DOHH2 (cell line): ENCODE measurements around the gene TPRG1L.

Source experiments
- H3F3A ChIP-seq: fragments of 200-600 bp; sonication (generic), shearing (Covaris generic); 2 replicates; pipeline ENCODE4 v1.6.0; 2016; ENCODE audit warnings: antibody characterized with exemption, mild to moderate bottlenecking; ENCODE audit not compliant: control insufficient read depth, insufficient read depth
- H3K27ac ChIP-seq: fragments of 200-600 bp; sonication (generic); 2 replicates; pipeline ENCODE4 v1.5.1; 2014; ENCODE audit warnings: low read depth, mild to moderate bottlenecking, low read length, moderate library complexity
- H3K27me3 ChIP-seq: fragments of 200-600 bp; sonication (generic); 2 replicates; pipeline ENCODE4 v1.6.1; 2014; ENCODE audit warnings: mild to moderate bottlenecking, low read length, mixed read lengths; ENCODE audit not compliant: control insufficient read depth
- H3K36me3 ChIP-seq: fragments of 200-600 bp; sonication (generic); 2 replicates; pipeline ENCODE4 v1.6.1; 2014; ENCODE audit warnings: mild to moderate bottlenecking, low read length, moderate library complexity, mixed read lengths; ENCODE audit not compliant: control insufficient read depth
- H3K4me1 ChIP-seq: fragments of 200-600 bp; sonication (generic); 2 replicates; pipeline ENCODE4 v1.6.1; 2014; ENCODE audit warnings: mild to moderate bottlenecking, low read length, mixed read lengths; ENCODE audit not compliant: control insufficient read depth
- H3K4me2 ChIP-seq: fragments of 200-600 bp; sonication (generic); 2 replicates; pipeline ENCODE4 v1.6.0; 2014; ENCODE audit warnings: mild to moderate bottlenecking, low read length, moderate library complexity
- H3K4me3 ChIP-seq: fragments of 200-600 bp; sonication (generic); 2 replicates; pipeline ENCODE4 v1.5.1; 2014; ENCODE audit warnings: mild to moderate bottlenecking, low read length, mixed read lengths
- H3K79me2 ChIP-seq: fragments of 200-600 bp; sonication (generic); 2 replicates; pipeline ENCODE4 v1.6.1; 2014; ENCODE audit warnings: mild to moderate bottlenecking, low read length, mixed read lengths; ENCODE audit not compliant: control insufficient read depth
- H3K9me2 ChIP-seq: fragments of 200-600 bp; sonication (generic); replicated peaks from 2 replicates; pipeline ENCODE4 v1.6.1; 2014; ENCODE audit warnings: mild to moderate bottlenecking, low read length, mixed read lengths; ENCODE audit not compliant: control insufficient read depth
- H3K9me3 ChIP-seq: fragments of 200-600 bp; sonication (generic); 2 replicates; pipeline ENCODE4 v1.6.1; 2014; ENCODE audit warnings: antibody characterized with exemption, low read length, mixed read lengths; ENCODE audit not compliant: control insufficient read depth, insufficient read depth
- H4K20me1 ChIP-seq: fragments of 200-600 bp; sonication (generic); 2 replicates; pipeline ENCODE4 v1.6.0; 2014; ENCODE audit warnings: low read depth, mild to moderate bottlenecking, antibody characterized with exemption, low read length, moderate library complexity; ENCODE audit not compliant: control insufficient read depth, insufficient read depth
- CTCF ChIP-seq: fragments of 200-600 bp; sonication (generic); IDR thresholded peaks from one replicate; pipeline ENCODE4 v1.5.1; 2014; ENCODE audit warnings: antibody characterized with exemption, mild to moderate bottlenecking, low read depth, low read length; ENCODE audit not compliant: poor library complexity, severe bottlenecking
- EZH2phosphoT487 ChIP-seq: fragments of 200-600 bp; sonication (generic); IDR thresholded peaks from 2 replicates; pipeline ENCODE4 v1.6.1; 2017; ENCODE audit warnings: borderline replicate concordance, mild to moderate bottlenecking, antibody characterized with exemption, low read length, moderate library complexity, mixed read lengths

The TPRG1L gene

GRCh38 chr1:3639397-3639911, 14.6 kb downstream of the TPRG1L start:
- H3K79me2 ChIP-seq = no peaks in the 10 kb centered on the region
- no peaks in the 10 kb centered on the region for H3K9me2 ChIP-seq
- H3K27ac ChIP-seq = no peak overlapping the region
- H3K4me1 ChIP-seq = no peaks in the 10 kb centered on the region
- H3K27me3 ChIP-seq = no peaks in the 10 kb centered on the region
- no peak overlapping the region for H3K4me3 ChIP-seq
- TF ChIP-seq EZH2phosphoT487 (no peak), CTCF (no peak)
- no peak overlapping the region for H3K4me2 ChIP-seq
- H3K9me3 ChIP-seq = no peaks in the 10 kb centered on the region
- H4K20me1 ChIP-seq = no peaks in the 10 kb centered on the region
- peaks cover 44% of the 10 kb centered on the region for H3K36me3 ChIP-seq
- H3F3A ChIP-seq = no peaks in the 10 kb centered on the region

DNA sequence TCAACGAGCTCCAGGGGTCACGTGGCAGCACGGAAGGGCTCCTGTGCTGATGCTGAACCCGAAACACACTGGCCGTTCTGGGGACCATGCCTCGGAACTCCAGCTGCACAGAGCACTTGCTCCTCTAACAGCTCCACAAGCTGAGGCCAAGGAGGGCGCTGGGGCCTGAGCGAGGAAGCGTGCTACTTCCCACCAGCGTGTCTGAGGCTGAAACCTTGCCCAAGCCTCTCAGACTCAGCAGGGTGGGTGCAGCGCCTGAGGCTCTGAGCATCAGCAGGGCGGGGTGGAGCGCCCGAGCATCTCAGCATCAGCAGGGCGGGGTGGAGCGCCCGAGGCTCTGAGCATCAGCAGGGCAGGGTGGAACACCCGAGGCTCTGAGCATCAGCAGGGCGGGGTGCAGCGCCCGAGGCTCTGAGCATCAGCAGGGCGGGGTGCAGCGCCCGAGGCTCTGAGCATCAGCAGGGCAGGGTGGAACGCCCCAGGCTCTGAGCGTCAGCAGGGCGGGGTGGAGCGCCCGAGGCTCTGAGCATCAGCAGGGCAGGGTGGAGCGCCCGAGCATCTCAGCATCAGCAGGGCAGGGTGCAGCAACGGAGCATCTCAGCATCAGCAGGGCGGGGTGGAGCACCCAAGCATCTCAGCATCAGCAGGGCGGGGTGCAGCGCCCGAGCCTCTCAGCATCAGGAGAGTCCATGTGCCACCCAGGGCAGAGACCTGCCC, 15.5 kb downstream of the TPRG1L start:
- Histone ChIP-seq H3F3A (no peaks in the 10 kb centered on the region), H3K9me3 (no peaks in the 10 kb centered on the region), H3K36me3 (peaks cover 45% of the 10 kb centered on the region), H3K27ac (no peak overlapping the region), H3K27me3 (no peaks in the 10 kb centered on the region), H4K20me1 (no peaks in the 10 kb centered on the region), H3K4me3 (no peak overlapping the region), H3K4me1 (no peaks in the 10 kb centered on the region), H3K9me2 (no peaks in the 10 kb centered on the region), H3K79me2 (no peaks in the 10 kb centered on the region), H3K4me2 (no peak overlapping the region)
- TF ChIP-seq CTCF (no peak), EZH2phosphoT487 (no peak)

DNA sequence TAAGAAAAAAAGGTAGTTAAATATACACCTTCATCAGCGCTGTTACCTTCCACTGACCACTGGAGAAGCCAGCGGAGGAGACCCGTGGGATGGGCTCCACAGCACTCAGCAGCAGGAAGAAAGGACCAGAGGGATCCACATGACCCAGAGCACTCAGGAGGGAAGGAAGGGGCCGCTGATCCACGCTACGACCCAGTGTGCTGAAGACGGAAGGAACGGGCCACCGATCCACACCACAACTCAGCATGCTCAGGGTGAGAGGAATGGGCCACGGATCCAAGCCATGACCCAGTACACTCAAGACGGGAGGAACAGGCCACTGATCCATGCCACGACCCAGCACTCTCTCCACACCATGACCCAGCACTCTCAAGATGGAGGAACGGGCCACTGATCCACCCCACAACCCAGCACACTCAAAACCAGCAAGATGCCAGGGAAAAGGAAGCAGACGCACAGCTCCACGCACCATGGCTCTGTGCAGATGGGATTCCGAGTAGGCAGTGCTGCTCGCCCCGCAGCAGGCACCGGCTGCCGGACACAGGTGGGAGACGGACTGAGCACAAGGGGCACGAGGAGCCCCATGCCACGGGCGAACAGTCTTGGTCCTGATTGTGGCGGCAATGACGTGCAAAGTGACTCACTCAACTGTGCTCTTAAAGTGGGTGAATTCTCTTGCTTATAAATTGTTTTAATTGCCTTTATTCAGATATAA, 16.4 kb downstream of the TPRG1L start:
- H3K36me3 ChIP-seq = peaks cover 50% of the 10 kb centered on the region

More for the DNA sequence above, 16.4 kb downstream of the TPRG1L start:
- Histone ChIP-seq H3K4me1 (no peaks in the 10 kb centered on the region), H3F3A (no peaks in the 10 kb centered on the region), H3K79me2 (no peaks in the 10 kb centered on the region), H3K27ac (no peak overlapping the region), H3K9me3 (no peaks in the 10 kb centered on the region), H3K4me3 (no peak overlapping the region), H3K9me2 (no peaks in the 10 kb centered on the region), H3K27me3 (no peaks in the 10 kb centered on the region), H3K4me2 (no peak overlapping the region), H4K20me1 (no peaks in the 10 kb centered on the region)
- TF ChIP-seq CTCF (no peak), EZH2phosphoT487 (no peak)
